Loucy (cell line): ENCODE results near the gene STIP1.

Experiments used
- H2AFZ ChIP-seq: fragments of 200-600 bp; sonication (generic); 2 replicates; pipeline ENCODE4 v1.6.0; 2016; ENCODE audit warnings: antibody characterized with exemption, mild to moderate bottlenecking, low read length, moderate library complexity
- H3F3A ChIP-seq: fragments of 200-600 bp; 2 replicates; pipeline ENCODE4 v1.6.0; 2016; ENCODE audit warnings: antibody characterized with exemption, low read depth, mild to moderate bottlenecking
- H3K27me3 ChIP-seq: fragments of 200-600 bp; sonication (generic); 2 replicates; pipeline ENCODE4 v1.6.1; 2014; ENCODE audit warnings: low read length, mild to moderate bottlenecking; ENCODE audit not compliant: insufficient read depth, poor library complexity, severe bottlenecking
- H3K36me3 ChIP-seq: fragments of 200-600 bp; sonication (generic); 2 replicates; pipeline ENCODE4 v1.6.1; 2016; ENCODE audit warnings: low read length; ENCODE audit not compliant: insufficient read depth
- H3K4me1 ChIP-seq: fragments of 200-600 bp; sonication (generic); 2 replicates; pipeline ENCODE4 v1.5.1; 2014; ENCODE audit warnings: low read length, mild to moderate bottlenecking; ENCODE audit not compliant: insufficient read depth, poor library complexity, severe bottlenecking
- H3K4me2 ChIP-seq: fragments of 200-600 bp; sonication (generic); 2 replicates; pipeline ENCODE4 v1.6.0; 2014; ENCODE audit warnings: antibody characterized with exemption, low read length, low read depth, mild to moderate bottlenecking; ENCODE audit not compliant: poor library complexity, severe bottlenecking
- H3K4me3 ChIP-seq: fragments of 200-600 bp; sonication (generic); 2 replicates; pipeline ENCODE4 v1.5.1; 2014; ENCODE audit warnings: low read length, mild to moderate bottlenecking, mixed read lengths; ENCODE audit not compliant: poor library complexity, severe bottlenecking
- H3K79me2 ChIP-seq: fragments of 200-600 bp; sonication (generic); 2 replicates; pipeline ENCODE4 v1.6.1; 2014; ENCODE audit warnings: low read length; ENCODE audit not compliant: insufficient read depth
- H3K9ac ChIP-seq: fragments of 200-600 bp; sonication (generic); 2 replicates; pipeline ENCODE4 v1.6.0; 2014; ENCODE audit warnings: mild to moderate bottlenecking, low read depth, low read length, moderate library complexity; ENCODE audit not compliant: poor library complexity, severe bottlenecking
- H3K9me2 ChIP-seq: fragments of 200-600 bp; sonication (generic); replicated peaks from 2 replicates; pipeline ENCODE4 v1.6.1; 2016; ENCODE audit warnings: low read depth, low read length, mixed read lengths
- H3K9me3 ChIP-seq: fragments of 200-600 bp; sonication (generic); 2 replicates; pipeline ENCODE4 v1.6.1; 2014; ENCODE audit warnings: mild to moderate bottlenecking, antibody characterized with exemption, low read length, low read depth; ENCODE audit not compliant: insufficient read depth
- H4K20me1 ChIP-seq: fragments of 200-600 bp; sonication (generic); 2 replicates; pipeline ENCODE4 v1.6.0; 2014; ENCODE audit warnings: antibody characterized with exemption, low read length, mild to moderate bottlenecking; ENCODE audit not compliant: insufficient read depth, poor library complexity, severe bottlenecking
- EZH2phosphoT487 ChIP-seq: fragments of 200-600 bp; IDR thresholded peaks from 2 replicates; pipeline ENCODE4 v1.6.1; 2018; ENCODE audit warnings: antibody characterized with exemption, mild to moderate bottlenecking, moderate library complexity, borderline replicate concordance
- TF ChIP-seq, protein P1 (sequence below): fragments of 200-600 bp; sonication (generic); conservative IDR thresholded peaks from 2 replicates; pipeline ENCODE4 v1.5.1; 2014; ENCODE audit warnings: mild to moderate bottlenecking, antibody characterized with exemption, low read length

Gene STIP1

DNA sequence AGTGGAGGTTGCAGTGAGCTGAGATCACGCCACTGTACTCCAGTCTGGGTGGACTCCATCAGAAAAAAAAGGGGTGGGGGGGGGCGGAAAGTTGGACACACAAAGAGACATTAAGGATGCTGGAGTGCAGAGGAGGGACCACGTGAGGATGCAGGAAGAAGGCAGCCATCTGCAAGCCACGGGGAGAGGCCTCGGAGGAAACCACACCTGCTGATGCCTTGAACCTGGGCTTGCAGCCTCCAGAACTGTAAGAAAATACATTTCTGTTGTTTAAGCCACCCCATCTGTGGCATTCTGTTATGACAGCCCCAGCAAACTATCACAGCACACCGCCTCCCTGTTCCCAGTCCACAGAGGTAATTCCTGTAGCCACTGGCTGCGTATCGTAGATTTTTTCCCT is 9.2 kb upstream of the STIP1 start:
- H3K4me2 ChIP-seq = no peak overlapping the region
- no peak for TF ChIP-seq EZH2phosphoT487
- TF ChIP-seq, protein P1, sequence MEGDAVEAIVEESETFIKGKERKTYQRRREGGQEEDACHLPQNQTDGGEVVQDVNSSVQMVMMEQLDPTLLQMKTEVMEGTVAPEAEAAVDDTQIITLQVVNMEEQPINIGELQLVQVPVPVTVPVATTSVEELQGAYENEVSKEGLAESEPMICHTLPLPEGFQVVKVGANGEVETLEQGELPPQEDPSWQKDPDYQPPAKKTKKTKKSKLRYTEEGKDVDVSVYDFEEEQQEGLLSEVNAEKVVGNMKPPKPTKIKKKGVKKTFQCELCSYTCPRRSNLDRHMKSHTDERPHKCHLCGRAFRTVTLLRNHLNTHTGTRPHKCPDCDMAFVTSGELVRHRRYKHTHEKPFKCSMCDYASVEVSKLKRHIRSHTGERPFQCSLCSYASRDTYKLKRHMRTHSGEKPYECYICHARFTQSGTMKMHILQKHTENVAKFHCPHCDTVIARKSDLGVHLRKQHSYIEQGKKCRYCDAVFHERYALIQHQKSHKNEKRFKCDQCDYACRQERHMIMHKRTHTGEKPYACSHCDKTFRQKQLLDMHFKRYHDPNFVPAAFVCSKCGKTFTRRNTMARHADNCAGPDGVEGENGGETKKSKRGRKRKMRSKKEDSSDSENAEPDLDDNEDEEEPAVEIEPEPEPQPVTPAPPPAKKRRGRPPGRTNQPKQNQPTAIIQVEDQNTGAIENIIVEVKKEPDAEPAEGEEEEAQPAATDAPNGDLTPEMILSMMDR = no peak
- no peaks in the 10 kb centered on the region for H3K9me2 ChIP-seq
- no peaks in the 10 kb centered on the region for H3K27me3 ChIP-seq
- H3K4me1 ChIP-seq = peaks cover 11% of the 10 kb centered on the region
- H3K36me3 ChIP-seq = no peaks in the 10 kb centered on the region
- no peaks in the 10 kb centered on the region for H3K9me3 ChIP-seq
- no peaks in the 10 kb centered on the region for H4K20me1 ChIP-seq
- H2AFZ ChIP-seq = no peak overlapping the region
- H3F3A ChIP-seq = no peaks in the 10 kb centered on the region
- H3K9ac ChIP-seq = no peak overlapping the region
- no peak overlapping the region for H3K4me3 ChIP-seq
- no peaks in the 10 kb centered on the region for H3K79me2 ChIP-seq

DNA sequence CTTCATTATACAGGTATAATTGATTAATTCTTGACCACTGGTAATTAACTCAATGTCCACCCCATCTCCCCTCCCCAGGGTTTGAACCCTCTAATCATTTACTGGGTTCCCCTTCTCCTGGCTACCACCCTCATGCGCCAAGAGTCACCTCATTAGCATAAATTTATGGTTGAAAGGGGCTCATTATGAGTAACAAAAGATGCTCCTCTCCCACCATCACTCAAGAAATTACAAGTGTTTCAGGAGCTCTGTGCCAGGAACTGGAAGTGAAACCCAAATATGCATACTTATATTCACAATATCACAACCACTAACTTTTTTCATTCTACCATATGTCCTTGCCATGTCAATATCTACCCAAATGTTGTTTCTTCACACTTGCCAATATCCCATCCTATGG is 7.8 kb upstream of the STIP1 start:
- Histone ChIP-seq H3K9me3 (no peaks in the 10 kb centered on the region), H3K36me3 (no peaks in the 10 kb centered on the region), H4K20me1 (no peaks in the 10 kb centered on the region), H3K4me3 (no peak overlapping the region), H3K79me2 (peaks cover 7% of the 10 kb centered on the region), H3F3A (no peaks in the 10 kb centered on the region), H3K9ac (no peak overlapping the region), H2AFZ (no peak overlapping the region), H3K9me2 (no peaks in the 10 kb centered on the region), H3K27me3 (no peaks in the 10 kb centered on the region), H3K4me1 (peaks cover 16% of the 10 kb centered on the region), H3K4me2 (no peak overlapping the region)
- TF ChIP-seq, protein P1 = no peak
- TF ChIP-seq EZH2phosphoT487 = no peak

DNA sequence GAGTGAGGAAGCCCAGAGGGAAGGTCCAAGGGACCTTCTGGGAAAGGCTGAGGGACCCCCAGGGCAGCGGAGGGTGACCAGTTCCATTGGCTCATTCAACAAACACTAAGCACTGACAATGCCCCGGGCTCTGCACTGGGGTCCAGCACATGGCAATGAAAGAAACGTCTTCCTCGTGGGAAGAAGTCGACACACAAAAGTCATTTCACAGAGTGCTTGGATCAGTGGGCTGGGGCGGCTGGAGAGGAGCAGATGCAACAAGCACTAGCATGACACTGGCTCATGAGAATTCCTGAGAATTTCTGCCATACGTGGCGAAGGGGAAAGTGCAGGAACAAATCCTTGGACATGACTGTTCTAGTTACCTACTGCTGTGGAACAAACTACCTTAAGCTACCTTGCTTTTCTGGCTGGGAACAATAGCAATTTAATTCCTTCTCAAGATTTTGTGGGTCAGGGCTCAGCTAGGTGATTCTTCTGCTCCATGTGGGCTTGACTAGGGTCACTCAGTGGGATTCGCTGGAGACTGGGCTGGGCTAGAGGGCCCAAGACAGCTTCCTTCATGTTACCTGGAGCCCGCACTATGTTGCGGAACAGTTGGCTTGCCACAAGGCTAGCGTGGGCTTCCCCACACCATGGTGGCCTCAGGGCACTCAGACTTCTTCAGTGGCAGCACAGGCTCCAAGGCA is 6.9 kb upstream of the STIP1 start:
- Histone ChIP-seq H3F3A (no peaks in the 10 kb centered on the region), H3K4me1 (peaks cover 25% of the 10 kb centered on the region), H2AFZ (no peak overlapping the region), H4K20me1 (peaks cover 8% of the 10 kb centered on the region), H3K9me2 (no peaks in the 10 kb centered on the region), H3K9me3 (no peaks in the 10 kb centered on the region), H3K4me2 (no peak overlapping the region), H3K79me2 (peaks cover 16% of the 10 kb centered on the region), H3K9ac (no peak overlapping the region), H3K27me3 (no peaks in the 10 kb centered on the region), H3K36me3 (no peaks in the 10 kb centered on the region), H3K4me3 (no peak overlapping the region)
- TF ChIP-seq, protein P1 = no peak
- no peak for TF ChIP-seq EZH2phosphoT487
